Measurements from ENCODE around the gene TAF3.

TAF3 gene

DNA sequence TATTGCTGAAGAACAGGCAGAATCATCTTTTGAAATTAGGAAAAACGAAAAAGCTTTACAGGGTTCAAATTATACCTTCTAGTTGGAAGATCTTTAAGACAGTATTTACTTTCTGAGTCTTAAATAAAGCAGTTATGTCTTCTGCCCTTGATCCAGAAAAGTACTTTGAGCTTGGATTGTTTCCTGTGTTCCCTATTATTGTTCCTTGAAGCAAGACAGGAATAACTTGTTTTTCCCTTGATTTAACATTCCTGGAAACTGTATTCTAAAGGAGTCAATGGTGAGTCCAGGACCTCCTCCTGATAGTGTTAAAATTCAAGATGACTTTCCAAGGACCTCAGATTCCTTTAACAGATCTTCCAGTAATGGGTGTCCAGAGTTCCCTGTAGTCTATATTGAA lies 161.9 kb downstream of the TAF3 start:
- Histone ChIP-seq H3K4me1 (ENCODE audit: control insufficient read depth, insufficient read depth, low read length) (no peaks in the 10 kb centered on the region), H3K27me3 (replicated peaks; ENCODE audit: control insufficient read depth, insufficient read depth, low read length) (no peaks in the 10 kb centered on the region), H3K36me3 (ENCODE audit: control insufficient read depth, insufficient read depth, low read length, severe bottlenecking) (no peaks in the 10 kb centered on the region), H3K9ac (ENCODE audit: low read length) (no peak overlapping the region), H3K4me3 (ENCODE audit: low read length) (no peak overlapping the region), H3K9me3 (ENCODE audit: control insufficient read depth, low read length) (no peaks in the 10 kb centered on the region)
- DNase-seq (ENCODE audit: low read depth): no peak

GRCh38 chr10:7982727-7983126 lies 164.4 kb downstream of the TAF3 start:
- no peaks in the 10 kb centered on the region for H3K9me3 ChIP-seq (ENCODE audit: control insufficient read depth, low read length)
- H3K4me3 ChIP-seq (ENCODE audit: low read length): no peak overlapping the region
- H3K36me3 ChIP-seq (ENCODE audit: control insufficient read depth, insufficient read depth, low read length, severe bottlenecking): no peaks in the 10 kb centered on the region
- H3K4me1 ChIP-seq (ENCODE audit: control insufficient read depth, insufficient read depth, low read length): no peaks in the 10 kb centered on the region
- DNase-seq (ENCODE audit: low read depth): no peak
- H3K27me3 ChIP-seq (replicated peaks; ENCODE audit: control insufficient read depth, insufficient read depth, low read length): no peaks in the 10 kb centered on the region
- H3K9ac ChIP-seq (ENCODE audit: low read length): no peak overlapping the region

GRCh38 chr10:7984325-7984724 lies 166.0 kb downstream of the TAF3 start:
- no peaks in the 10 kb centered on the region for H3K27me3 ChIP-seq (replicated peaks; ENCODE audit: control insufficient read depth, insufficient read depth, low read length)
- H3K9ac ChIP-seq (ENCODE audit: low read length): no peak overlapping the region
- no peaks in the 10 kb centered on the region for H3K36me3 ChIP-seq (ENCODE audit: control insufficient read depth, insufficient read depth, low read length, severe bottlenecking)
- no peak overlapping the region for H3K4me3 ChIP-seq (ENCODE audit: low read length)
- no peak for DNase-seq (ENCODE audit: low read depth)
- H3K4me1 ChIP-seq (ENCODE audit: control insufficient read depth, insufficient read depth, low read length): no peaks in the 10 kb centered on the region
- no peaks in the 10 kb centered on the region for H3K9me3 ChIP-seq (ENCODE audit: control insufficient read depth, low read length)

GRCh38 chr10:7984896-7985295 lies 166.6 kb downstream of the TAF3 start:
- H3K9me3 ChIP-seq (ENCODE audit: control insufficient read depth, low read length): no peaks in the 10 kb centered on the region
- H3K4me3 ChIP-seq (ENCODE audit: low read length): no peak overlapping the region
- no peak overlapping the region for H3K9ac ChIP-seq (ENCODE audit: low read length)
- H3K27me3 ChIP-seq (replicated peaks; ENCODE audit: control insufficient read depth, insufficient read depth, low read length): no peaks in the 10 kb centered on the region
- DNase-seq (ENCODE audit: low read depth): peak; percentile 2
- no peaks in the 10 kb centered on the region for H3K4me1 ChIP-seq (ENCODE audit: control insufficient read depth, insufficient read depth, low read length)
- H3K36me3 ChIP-seq (ENCODE audit: control insufficient read depth, insufficient read depth, low read length, severe bottlenecking): no peaks in the 10 kb centered on the region

DNA sequence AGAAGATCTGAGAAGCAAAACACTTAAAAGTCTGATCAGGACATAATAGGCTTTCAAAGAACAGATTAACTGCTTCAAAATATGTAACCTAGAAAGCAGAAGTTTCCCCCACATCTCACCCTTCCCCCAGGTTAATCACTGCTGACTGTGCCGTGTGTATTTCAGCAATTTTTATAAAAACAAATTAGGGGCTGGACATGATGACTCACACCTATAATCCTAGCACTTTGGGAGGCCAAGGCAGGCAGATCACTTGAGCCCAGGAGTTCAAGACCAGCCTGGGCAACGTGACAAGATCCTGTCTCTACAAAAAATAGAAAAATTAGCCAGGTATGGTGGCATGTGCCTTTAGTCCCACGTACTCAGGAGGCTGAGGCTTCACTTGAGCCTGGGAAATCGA lies 168.5 kb downstream of the TAF3 start:
- Histone ChIP-seq H3K9me3 (ENCODE audit: control insufficient read depth, low read length) (no peaks in the 10 kb centered on the region), H3K4me3 (ENCODE audit: low read length) (no peak overlapping the region), H3K9ac (ENCODE audit: low read length) (no peak overlapping the region), H3K27me3 (replicated peaks; ENCODE audit: control insufficient read depth, insufficient read depth, low read length) (no peaks in the 10 kb centered on the region), H3K36me3 (ENCODE audit: control insufficient read depth, insufficient read depth, low read length, severe bottlenecking) (no peaks in the 10 kb centered on the region), H3K4me1 (ENCODE audit: control insufficient read depth, insufficient read depth, low read length) (no peaks in the 10 kb centered on the region)
- no peak for DNase-seq (ENCODE audit: low read depth)

GRCh38 chr10:7988989-7989388 lies 170.7 kb downstream of the TAF3 start:
- DNase-seq (ENCODE audit: low read depth): no peak

GRCh38 chr10:7998831-7999230 lies 180.5 kb downstream of the TAF3 start:
- H3K36me3 ChIP-seq (ENCODE audit: control insufficient read depth, insufficient read depth, low read length, severe bottlenecking): no peaks in the 10 kb centered on the region
- H3K4me1 ChIP-seq (ENCODE audit: control insufficient read depth, insufficient read depth, low read length): no peaks in the 10 kb centered on the region
- no peak overlapping the region for H3K9ac ChIP-seq (ENCODE audit: low read length)
- DNase-seq (ENCODE audit: low read depth): no peak
- H3K9me3 ChIP-seq (ENCODE audit: control insufficient read depth, low read length): peaks cover 15% of the 10 kb centered on the region
- no peak overlapping the region for H3K4me3 ChIP-seq (ENCODE audit: low read length)
- no peaks in the 10 kb centered on the region for H3K27me3 ChIP-seq (replicated peaks; ENCODE audit: control insufficient read depth, insufficient read depth, low read length)

More at GRCh38 chr10:7988989-7989388, 170.7 kb downstream of the TAF3 start:
- Histone ChIP-seq H3K9ac (ENCODE audit: low read length) (no peak overlapping the region), H3K4me1 (ENCODE audit: control insufficient read depth, insufficient read depth, low read length) (no peaks in the 10 kb centered on the region), H3K27me3 (replicated peaks; ENCODE audit: control insufficient read depth, insufficient read depth, low read length) (no peaks in the 10 kb centered on the region), H3K4me3 (ENCODE audit: low read length) (no peak overlapping the region), H3K36me3 (ENCODE audit: control insufficient read depth, insufficient read depth, low read length, severe bottlenecking) (no peaks in the 10 kb centered on the region), H3K9me3 (ENCODE audit: control insufficient read depth, low read length) (no peaks in the 10 kb centered on the region)

GRCh38 chr10:8004469-8005000 lies 186.2 kb downstream of the TAF3 start:
- Histone ChIP-seq H3K4me3 (ENCODE audit: low read length) (no peak overlapping the region), H3K36me3 (ENCODE audit: control insufficient read depth, insufficient read depth, low read length, severe bottlenecking) (no peaks in the 10 kb centered on the region)
- no peak for DNase-seq (ENCODE audit: low read depth)

DNA sequence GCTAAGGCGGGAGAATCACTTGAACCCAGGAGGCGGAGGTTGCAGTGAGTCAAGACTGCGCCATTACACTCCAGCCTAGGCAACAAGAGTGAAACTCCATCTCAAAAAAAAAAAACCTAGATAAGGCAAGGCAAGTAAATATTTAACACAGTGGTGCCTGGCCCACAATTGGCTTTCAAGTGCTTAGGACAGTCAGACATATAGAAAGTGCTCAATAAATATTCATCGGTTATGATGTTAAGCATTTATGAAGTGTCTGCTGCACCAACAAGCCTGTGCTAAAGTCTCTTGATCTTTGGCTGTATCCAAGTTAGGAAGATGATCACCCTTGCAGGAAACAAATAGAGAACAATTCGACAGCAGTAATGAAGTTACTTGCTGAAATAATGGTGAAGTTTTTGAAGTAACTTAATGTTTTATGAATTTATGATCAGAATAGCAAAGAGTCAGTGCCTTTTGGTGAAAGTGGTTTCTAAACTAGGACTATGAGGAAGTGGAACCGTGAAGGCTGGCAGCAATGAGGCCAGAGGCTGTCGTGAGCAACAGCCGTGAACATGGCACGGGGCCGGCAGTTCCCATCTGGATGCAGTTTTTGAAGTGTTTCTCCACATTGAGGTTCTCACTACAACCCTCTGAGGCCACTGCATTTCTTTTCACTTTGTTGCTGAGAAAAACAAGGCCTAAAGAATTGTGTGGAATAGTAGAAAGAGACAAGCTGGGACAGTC lies 188.1 kb downstream of the TAF3 start:
- no peak overlapping the region for H3K9ac ChIP-seq (ENCODE audit: low read length)

More at GRCh38 chr10:8004469-8005000, 186.2 kb downstream of the TAF3 start:
- H3K4me1 ChIP-seq (ENCODE audit: control insufficient read depth, insufficient read depth, low read length): no peaks in the 10 kb centered on the region
- peaks cover 29% of the 10 kb centered on the region for H3K9me3 ChIP-seq (ENCODE audit: control insufficient read depth, low read length)
- no peak overlapping the region for H3K9ac ChIP-seq (ENCODE audit: low read length)
- no peaks in the 10 kb centered on the region for H3K27me3 ChIP-seq (replicated peaks; ENCODE audit: control insufficient read depth, insufficient read depth, low read length)

GRCh38 chr10:8009031-8009430 lies 190.7 kb downstream of the TAF3 start:
- Histone ChIP-seq H3K36me3 (ENCODE audit: control insufficient read depth, insufficient read depth, low read length, severe bottlenecking) (peaks cover 9% of the 10 kb centered on the region), H3K4me1 (ENCODE audit: control insufficient read depth, insufficient read depth, low read length) (no peaks in the 10 kb centered on the region), H3K4me3 (ENCODE audit: low read length) (no peak overlapping the region), H3K27me3 (replicated peaks; ENCODE audit: control insufficient read depth, insufficient read depth, low read length) (no peaks in the 10 kb centered on the region), H3K9ac (ENCODE audit: low read length) (no peak overlapping the region), H3K9me3 (ENCODE audit: control insufficient read depth, low read length) (peaks cover 14% of the 10 kb centered on the region)
- DNase-seq (ENCODE audit: low read depth): no peak

More for the DNA sequence above, 188.1 kb downstream of the TAF3 start:
- Histone ChIP-seq H3K36me3 (ENCODE audit: control insufficient read depth, insufficient read depth, low read length, severe bottlenecking) (peaks cover 4% of the 10 kb centered on the region), H3K9me3 (ENCODE audit: control insufficient read depth, low read length) (peaks cover 29% of the 10 kb centered on the region), H3K4me1 (ENCODE audit: control insufficient read depth, insufficient read depth, low read length) (no peaks in the 10 kb centered on the region), H3K4me3 (ENCODE audit: low read length) (no peak overlapping the region), H3K27me3 (replicated peaks; ENCODE audit: control insufficient read depth, insufficient read depth, low read length) (no peaks in the 10 kb centered on the region)
- DNase-seq (ENCODE audit: low read depth): no peak

DNA sequence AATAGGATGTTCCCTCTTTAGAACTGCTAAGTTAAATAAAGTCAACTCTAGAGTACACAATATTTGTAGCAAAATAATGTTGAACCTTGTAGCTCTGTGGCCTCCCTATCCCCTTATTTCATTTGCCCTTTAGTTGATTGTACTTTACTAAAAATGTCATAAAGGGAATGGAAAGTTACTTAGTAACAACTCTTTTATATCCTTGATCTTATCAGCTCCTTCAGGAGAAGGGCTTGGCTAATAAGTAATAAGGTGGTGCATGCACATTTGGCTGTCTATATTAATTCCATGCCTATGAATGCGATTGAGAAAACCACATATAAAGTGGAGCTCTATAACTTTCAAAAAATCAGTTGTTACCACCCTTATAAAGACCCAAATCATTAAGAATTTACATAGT lies 194.7 kb downstream of the TAF3 start:
- Histone ChIP-seq H3K36me3 (ENCODE audit: control insufficient read depth, insufficient read depth, low read length, severe bottlenecking) (peaks cover 16% of the 10 kb centered on the region), H3K4me3 (ENCODE audit: low read length) (no peak overlapping the region), H3K27me3 (replicated peaks; ENCODE audit: control insufficient read depth, insufficient read depth, low read length) (no peaks in the 10 kb centered on the region), H3K9ac (ENCODE audit: low read length) (no peak overlapping the region), H3K9me3 (ENCODE audit: control insufficient read depth, low read length) (no peaks in the 10 kb centered on the region), H3K4me1 (ENCODE audit: control insufficient read depth, insufficient read depth, low read length) (peaks cover 12% of the 10 kb centered on the region)
- no peak for DNase-seq (ENCODE audit: low read depth)

DNA sequence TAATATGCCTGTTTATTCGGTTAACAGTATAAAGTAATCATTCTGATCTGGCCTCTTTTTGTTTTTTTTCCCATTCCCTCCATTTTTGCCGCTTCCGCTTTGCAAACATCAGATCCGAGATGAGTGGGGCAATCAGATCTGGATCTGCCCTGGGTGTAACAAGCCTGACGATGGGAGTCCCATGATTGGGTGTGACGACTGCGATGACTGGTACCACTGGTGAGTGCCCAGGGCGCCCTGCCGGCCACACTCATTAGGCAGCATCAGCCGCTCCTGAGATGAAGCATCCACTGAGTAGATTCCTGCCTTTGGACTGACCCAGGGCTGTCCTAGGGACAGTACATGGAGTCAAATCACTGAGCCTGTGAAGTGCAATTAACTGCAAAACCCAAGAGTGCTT lies 195.3 kb downstream of the TAF3 start:
- Histone ChIP-seq H3K27me3 (replicated peaks; ENCODE audit: control insufficient read depth, insufficient read depth, low read length) (no peaks in the 10 kb centered on the region), H3K4me1 (ENCODE audit: control insufficient read depth, insufficient read depth, low read length) (peaks cover 12% of the 10 kb centered on the region), H3K9ac (ENCODE audit: low read length) (no peak overlapping the region), H3K36me3 (ENCODE audit: control insufficient read depth, insufficient read depth, low read length, severe bottlenecking) (peaks cover 16% of the 10 kb centered on the region), H3K9me3 (ENCODE audit: control insufficient read depth, low read length) (no peaks in the 10 kb centered on the region), H3K4me3 (ENCODE audit: low read length) (no peak overlapping the region)
- no peak for DNase-seq (ENCODE audit: low read depth)
